H9 (cell line): Measurements from ENCODE around the gene FIBP. TPM values are rescaled to one million over a fixed set of nuclear protein-coding genes. Genes with fewer than 3 reads are reported as not detected.

Experiments used
- DNase-seq: peaks from one replicate; pipeline ENCODE4 v3.0.0-alpha.2; 2017
- H2AFZ ChIP-seq: one replicate; pipeline ENCODE4 v1.6.1; 2013; ENCODE audit warnings: mild to moderate bottlenecking, low read length, control low read depth, moderate library complexity
- H2AK5ac ChIP-seq: 2 replicates; pipeline ENCODE4 v1.6.1; 2013; ENCODE audit warnings: low read length, control low read depth, mixed read lengths; ENCODE audit not compliant: insufficient read length
- H2BK120ac ChIP-seq: one replicate; pipeline ENCODE4 v1.6.1; 2013; ENCODE audit warnings: low read depth, mild to moderate bottlenecking, low read length, control low read depth, inconsistent platforms; ENCODE audit not compliant: poor library complexity, severe bottlenecking
- H2BK12ac ChIP-seq: 2 replicates; pipeline ENCODE4 v1.6.1; 2013; ENCODE audit warnings: low read length, control low read depth, mixed read lengths, low read depth; ENCODE audit not compliant: insufficient read length
- H2BK15ac ChIP-seq: 2 replicates; pipeline ENCODE4 v1.6.1; 2013; ENCODE audit warnings: low read depth, low read length, control low read depth
- H2BK20ac ChIP-seq: one replicate; pipeline ENCODE4 v1.6.1; 2013; ENCODE audit warnings: low read depth, mild to moderate bottlenecking, low read length, control low read depth, inconsistent platforms; ENCODE audit not compliant: poor library complexity, severe bottlenecking
- H2BK5ac ChIP-seq: 2 replicates; pipeline ENCODE4 v1.6.1; 2013; ENCODE audit warnings: low read length, control low read depth, mixed read lengths; ENCODE audit not compliant: insufficient read length
- H3K14ac ChIP-seq: 2 replicates; pipeline ENCODE4 v1.6.1; 2013; ENCODE audit warnings: low read length, control low read depth; ENCODE audit not compliant: insufficient read depth
- H3K18ac ChIP-seq: 2 replicates; pipeline ENCODE4 v1.6.1; 2013; ENCODE audit warnings: low read depth, mild to moderate bottlenecking, mixed read lengths, low read length, control low read depth; ENCODE audit not compliant: insufficient read length
- H3K23ac ChIP-seq: 2 replicates; pipeline ENCODE4 v1.6.1; 2013; ENCODE audit warnings: low read length, control low read depth, mixed read lengths, low read depth; ENCODE audit not compliant: insufficient read length
- H3K23me2 ChIP-seq: 2 replicates; pipeline ENCODE4 v1.6.1; 2013; ENCODE audit warnings: low read depth, mild to moderate bottlenecking, mixed read lengths, low read length, control low read depth; ENCODE audit not compliant: insufficient read length, poor library complexity, severe bottlenecking
- H3K27ac ChIP-seq: 2 replicates; pipeline ENCODE4 v1.5.1; 2013; ENCODE audit warnings: low read length, control low read depth, mixed read lengths, low read depth; ENCODE audit not compliant: insufficient read length
- H3K27me3 ChIP-seq: 2 replicates; pipeline ENCODE4 v1.6.1; 2013; ENCODE audit warnings: low read length, control low read depth, inconsistent platforms; ENCODE audit not compliant: insufficient read depth
- H3K4ac ChIP-seq: 2 replicates; pipeline ENCODE4 v1.6.1; 2013; ENCODE audit warnings: low read depth, mild to moderate bottlenecking, control low read depth, inconsistent platforms, low read length, moderate library complexity
- H3K4me1 ChIP-seq: 2 replicates; pipeline ENCODE4 v1.6.1; 2013; ENCODE audit warnings: low read length, control low read depth, inconsistent platforms; ENCODE audit not compliant: insufficient read depth
- H3K4me2 ChIP-seq: 2 replicates; pipeline ENCODE4 v1.6.1; 2013; ENCODE audit warnings: low read length, control low read depth, mixed read lengths; ENCODE audit not compliant: insufficient read length, insufficient read depth
- H3K56ac ChIP-seq: 2 replicates; pipeline ENCODE4 v1.6.1; 2013; ENCODE audit warnings: low read depth, mild to moderate bottlenecking, mixed read lengths, low read length, control low read depth; ENCODE audit not compliant: insufficient read length
- H3K79me1 ChIP-seq: 2 replicates; pipeline ENCODE4 v1.6.1; 2013; ENCODE audit warnings: low read depth, mild to moderate bottlenecking, moderate library complexity, low read length, control low read depth, inconsistent platforms; ENCODE audit not compliant: insufficient read depth, poor library complexity, severe bottlenecking
- H3K79me2 ChIP-seq: 2 replicates; pipeline ENCODE4 v1.6.1; 2013; ENCODE audit warnings: low read length, control low read depth, inconsistent platforms; ENCODE audit not compliant: insufficient read depth
- H3K9ac ChIP-seq: 2 replicates; pipeline ENCODE4 v1.6.1; 2013; ENCODE audit warnings: low read length, control low read depth, mixed read lengths; ENCODE audit not compliant: insufficient read length; ENCODE audit errors: extremely low read depth
- H3K9me3 ChIP-seq: one replicate; pipeline ENCODE4 v1.6.1; 2013; ENCODE audit warnings: low read depth, low read length, inconsistent platforms; ENCODE audit not compliant: control insufficient read depth
- H3T11ph ChIP-seq: one replicate; pipeline ENCODE4 v1.6.1; 2013; ENCODE audit warnings: mild to moderate bottlenecking, low read length, control low read depth, inconsistent platforms
- H4K20me1 ChIP-seq: one replicate; pipeline ENCODE4 v1.6.1; 2013; ENCODE audit not compliant: control insufficient read depth, insufficient read length, insufficient read depth
- H4K5ac ChIP-seq: 2 replicates; pipeline ENCODE4 v1.6.1; 2013; ENCODE audit warnings: low read depth, mild to moderate bottlenecking, mixed read lengths, low read length, control low read depth; ENCODE audit not compliant: insufficient read length
- H4K8ac ChIP-seq: replicated peaks from 2 replicates; pipeline ENCODE4 v1.6.1; 2013; ENCODE audit warnings: low read length, control low read depth, mixed read lengths, low read depth; ENCODE audit not compliant: insufficient read length
- H4K91ac ChIP-seq: 2 replicates; pipeline ENCODE4 v1.6.1; 2013; ENCODE audit warnings: low read depth, mild to moderate bottlenecking, moderate library complexity, mixed read lengths, low read length, control low read depth; ENCODE audit not compliant: insufficient read length
- H3K27ac Mint-ChIP-seq, 3 experiments: 2 replicates in 2 of 3; 3 replicates in 1 of 3; pipeline ENCODE4 v1.8.0; 2020 to 2021; ENCODE audit warnings: mixed read lengths in 3 of 3, mild to moderate bottlenecking in 1 of 3, moderate library complexity in 1 of 3
- H3K27me3 Mint-ChIP-seq: 2 replicates; pipeline ENCODE4 v1.8.0; 2021; ENCODE audit warnings: low read depth, mild to moderate bottlenecking, moderate library complexity, mixed read lengths
- H3K36me3 Mint-ChIP-seq, 3 experiments: 2 replicates in 2 of 3; 3 replicates in 1 of 3; pipeline ENCODE4 v1.8.0; 2020 to 2021; ENCODE audit warnings: low read depth in 3 of 3, mixed read lengths in 3 of 3; ENCODE audit not compliant: insufficient read depth in 1 of 3
- H3K4me1 Mint-ChIP-seq, 2 experiments: 2 replicates each; pipeline ENCODE4 v1.8.0; 2020; ENCODE audit warnings: mixed read lengths in 2 of 2
- H3K4me3 Mint-ChIP-seq, 2 experiments: 2 replicates in 1 of 2; 3 replicates in 1 of 2; pipeline ENCODE4 v1.8.0; 2020 to 2021; ENCODE audit warnings: mild to moderate bottlenecking in 2 of 2, mixed read lengths in 2 of 2, moderate library complexity in 1 of 2
- H3K9me3 Mint-ChIP-seq, 2 experiments: 2 replicates in 1 of 2; 3 replicates in 1 of 2; pipeline ENCODE4 v1.8.0; 2020; ENCODE audit warnings: mild to moderate bottlenecking in 2 of 2, mixed read lengths in 2 of 2, moderate library complexity in 1 of 2
- CTCF ChIP-seq: fragments of 200-600 bp; sonication (generic); conservative IDR thresholded peaks from 3 replicates; pipeline ENCODE4 v1.8.0; 2021; ENCODE audit warnings: antibody characterized with exemption, mild to moderate bottlenecking
- WGBS: extraction: QIAGEN DNeasy Blood & Tissue Kit; methylation state at CpG from one replicate; pipeline ENCODE4 v1.1.7; 2013; ENCODE audit warnings: missing lambda C conversion rate, low lambda C conversion rate, mixed read lengths; ENCODE audit not compliant: insufficient read length; ENCODE audit errors: extremely low coverage; 5-methylcytosine and 5-hydroxymethylcytosine counted together
- total RNA-seq: library from RNA; stranded (reverse); gene quantifications from 2 replicates; pipeline ENCODE4 v1.2.1, GENCODE V29; 2021

FIBP gene
- total RNA-seq, 1 experiment from 2014 or later, result 87.0 TPM

GRCh38 chr11:65853246-65853979 lies 34.9 kb downstream of the FIBP start:
- no peak overlapping the region for H2AFZ ChIP-seq
- peaks cover 47 to 58% (median 50%) of the 10 kb centered on the region in 3 experiments for H3K36me3 Mint-ChIP-seq
- no peak overlapping the region for H3K23ac ChIP-seq
- H3K4me1 ChIP-seq, result no peaks in the 10 kb centered on the region
- no peak overlapping the region for H3K14ac ChIP-seq
- H2BK120ac ChIP-seq, result no peak overlapping the region
- TF ChIP-seq CTCF, result peak; percentile 42; the same call in 2 of the 3 replicates
- peak overlapping the region in 2 of 3 experiments; percentile 28 to 71; a peak in 1 of 7 replicates for H3K27ac Mint-ChIP-seq
- no peaks in the 10 kb centered on the region for H3K27me3 ChIP-seq
- no peak overlapping the region for H2BK5ac ChIP-seq
- no peaks in the 10 kb centered on the region for H4K20me1 ChIP-seq
- no CpG with 5 or more reads among the region's 6 CpGs for WGBS
- no peak overlapping the region for H4K91ac ChIP-seq
- no peaks in the 10 kb centered on the region for H3K9me3 ChIP-seq
- H3T11ph ChIP-seq, result no peak overlapping the region
- H3K4me3 Mint-ChIP-seq, result peak overlapping the region in 1 of 2 experiments; percentile 31; a peak in 2 of 5 replicates
- H3K9me3 Mint-ChIP-seq, result peaks cover 3 to 7% of the 10 kb centered on the region in 2 experiments; a peak in 2 of 5 replicates
- peak; percentile 54 for DNase-seq
- H3K18ac ChIP-seq, result no peak overlapping the region
- no peak overlapping the region for H3K9ac ChIP-seq
- no peak overlapping the region for H3K56ac ChIP-seq
- H2AK5ac ChIP-seq, result no peak overlapping the region
- no peak overlapping the region for H3K27ac ChIP-seq
- H3K23me2 ChIP-seq, result peaks cover 8% of the 10 kb centered on the region
- H3K4ac ChIP-seq, result no peak overlapping the region
- peaks cover 8% of the 10 kb centered on the region for H3K27me3 Mint-ChIP-seq
- H2BK20ac ChIP-seq, result no peak overlapping the region
- H3K79me2 ChIP-seq, result peaks cover 14% of the 10 kb centered on the region; the same call in 1 of the 2 replicates
- H2BK15ac ChIP-seq, result no peak overlapping the region
- H4K8ac ChIP-seq, result no peak overlapping the region
- no peak overlapping the region for H2BK12ac ChIP-seq
- H3K79me1 ChIP-seq, result peaks cover 3% of the 10 kb centered on the region
- peaks cover 21 to 25% of the 10 kb centered on the region in 2 experiments for H3K4me1 Mint-ChIP-seq
- H4K5ac ChIP-seq, result no peak overlapping the region
- H3K4me2 ChIP-seq, result no peak overlapping the region
